LoVo (cell line): ENCODE measurements around the gene TMUB1.
A peak's percentile ranks its signal among the peaks of the same experiment; 100 is the strongest.

Experiments
- DNase-seq: peaks from one replicate; pipeline ENCODE4 v3.0.0-alpha.2; 2016; ENCODE audit warnings: low spot score

The TMUB1 gene

GRCh38 chr7:151121380-151122170 lies 38.3 kb upstream of the TMUB1 start:
- no peak for DNase-seq

GRCh38 chr7:151120896-151121295 lies 37.6 kb upstream of the TMUB1 start:
- DNase-seq, result no peak

- no peak for DNase-seq
These were observed 36.6 kb upstream of the TMUB1 start for GRCh38 chr7:151119902-151120301.

- DNase-seq, result no peak
These were observed 35.7 kb upstream of the TMUB1 start for GRCh38 chr7:151119055-151119415.

- no peak for DNase-seq
These were observed 35.1 kb upstream of the TMUB1 start for GRCh38 chr7:151118108-151119054.

GRCh38 chr7:151117565-151117964 lies 34.3 kb upstream of the TMUB1 start:
- no peak for DNase-seq

GRCh38 chr7:151116603-151117440 lies 33.5 kb upstream of the TMUB1 start:
- no peak for DNase-seq

GRCh38 chr7:151115836-151116418 lies 32.6 kb upstream of the TMUB1 start:
- DNase-seq, result peak; percentile 52

GRCh38 chr7:151115121-151115835 lies 32.0 kb upstream of the TMUB1 start:
- no peak for DNase-seq

- no peak for DNase-seq
These were observed 31.1 kb upstream of the TMUB1 start for GRCh38 chr7:151114151-151115090.

- peak; percentile 39 for DNase-seq
These were observed 30.3 kb upstream of the TMUB1 start for GRCh38 chr7:151113344-151114150.

GRCh38 chr7:151110941-151111645 lies 27.8 kb upstream of the TMUB1 start:
- DNase-seq, result peak; percentile 68

GRCh38 chr7:151110236-151110940 lies 27.1 kb upstream of the TMUB1 start:
- no peak for DNase-seq

- no peak for DNase-seq
These were observed 26.1 kb upstream of the TMUB1 start for GRCh38 chr7:151109094-151110048.

GRCh38 chr7:151107882-151108281 lies 24.6 kb upstream of the TMUB1 start:
- DNase-seq, result no peak

- DNase-seq, result no peak
These were observed 21.3 kb upstream of the TMUB1 start for GRCh38 chr7:151104411-151105235.
